Mesothelial cell of epicardium (in vitro differentiated cells): ENCODE data around the gene LOX. TPM values are rescaled to one million over a fixed set of nuclear protein-coding genes. Genes with fewer than 3 reads are reported as not detected.

Source experiments
- DNase-seq, 2 experiments: peaks; one replicate each; pipeline ENCODE4 v3.0.0; 2021; ENCODE audit warnings: low spot score in 2 of 2; ENCODE audit not compliant: unreplicated experiment in 2 of 2
- H3K27ac Mint-ChIP-seq: 2 replicates; pipeline ENCODE4 v1.8.0; 2021; ENCODE audit warnings: mixed read lengths
- H3K27me3 Mint-ChIP-seq: 2 replicates; pipeline ENCODE4 v1.8.0; 2021; ENCODE audit warnings: low read depth, mixed read lengths
- H3K36me3 Mint-ChIP-seq: 2 replicates; pipeline ENCODE4 v1.8.0; 2021; ENCODE audit warnings: mixed read lengths
- H3K4me1 Mint-ChIP-seq: 2 replicates; pipeline ENCODE4 v1.8.0; 2021; ENCODE audit warnings: mixed read lengths
- H3K4me3 Mint-ChIP-seq: 2 replicates; pipeline ENCODE4 v1.8.0; 2021; ENCODE audit warnings: mild to moderate bottlenecking, moderate library complexity, mixed read lengths
- H3K9me3 Mint-ChIP-seq: 2 replicates; pipeline ENCODE4 v1.8.0; 2021; ENCODE audit warnings: mixed read lengths
- total RNA-seq: library from RNA; stranded (reverse); gene quantifications from 3 replicates; pipeline ENCODE4 v1.2.1, GENCODE V29; 2021
- TF ChIP-seq, protein P1 (sequence below): fragments of 200-600 bp; sonication (generic); IDR thresholded peaks from one replicate; pipeline ENCODE4 v1.5.0; 2021; ENCODE audit warnings: antibody characterized with exemption; ENCODE audit not compliant: unreplicated experiment

The LOX gene
- total RNA-seq, 1 donor from 2014 or later = 16.9 TPM

DNA sequence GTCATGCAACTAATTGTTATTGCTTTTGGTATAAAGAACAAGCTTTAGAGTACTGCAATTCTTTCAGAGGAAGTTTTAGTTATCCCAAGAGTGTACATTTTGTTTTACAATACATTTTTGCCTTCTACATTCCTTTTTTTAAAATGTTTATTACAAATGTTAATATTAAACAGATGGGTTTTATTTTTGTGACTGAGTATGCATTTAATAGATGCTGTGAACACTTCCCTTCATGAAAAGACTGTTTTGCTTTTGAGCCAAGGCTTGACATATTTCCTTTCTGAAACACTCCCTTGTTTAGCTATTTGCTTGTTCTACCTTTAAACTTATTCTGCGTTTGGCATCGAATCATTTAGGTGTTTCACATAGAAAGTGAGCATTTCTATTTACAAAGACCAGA is 36.4 kb upstream of the LOX start:
- Mint-ChIP-seq H3K4me3 (no peak overlapping the region), H3K27me3 (peaks cover 31% of the 10 kb centered on the region), H3K27ac (no peak overlapping the region), H3K36me3 (no peaks in the 10 kb centered on the region), H3K4me1 (peaks cover 9% of the 10 kb centered on the region), H3K9me3 (no peaks in the 10 kb centered on the region)
- DNase-seq = no peak
- TF ChIP-seq, protein P1, sequence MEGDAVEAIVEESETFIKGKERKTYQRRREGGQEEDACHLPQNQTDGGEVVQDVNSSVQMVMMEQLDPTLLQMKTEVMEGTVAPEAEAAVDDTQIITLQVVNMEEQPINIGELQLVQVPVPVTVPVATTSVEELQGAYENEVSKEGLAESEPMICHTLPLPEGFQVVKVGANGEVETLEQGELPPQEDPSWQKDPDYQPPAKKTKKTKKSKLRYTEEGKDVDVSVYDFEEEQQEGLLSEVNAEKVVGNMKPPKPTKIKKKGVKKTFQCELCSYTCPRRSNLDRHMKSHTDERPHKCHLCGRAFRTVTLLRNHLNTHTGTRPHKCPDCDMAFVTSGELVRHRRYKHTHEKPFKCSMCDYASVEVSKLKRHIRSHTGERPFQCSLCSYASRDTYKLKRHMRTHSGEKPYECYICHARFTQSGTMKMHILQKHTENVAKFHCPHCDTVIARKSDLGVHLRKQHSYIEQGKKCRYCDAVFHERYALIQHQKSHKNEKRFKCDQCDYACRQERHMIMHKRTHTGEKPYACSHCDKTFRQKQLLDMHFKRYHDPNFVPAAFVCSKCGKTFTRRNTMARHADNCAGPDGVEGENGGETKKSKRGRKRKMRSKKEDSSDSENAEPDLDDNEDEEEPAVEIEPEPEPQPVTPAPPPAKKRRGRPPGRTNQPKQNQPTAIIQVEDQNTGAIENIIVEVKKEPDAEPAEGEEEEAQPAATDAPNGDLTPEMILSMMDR = no peak

DNA sequence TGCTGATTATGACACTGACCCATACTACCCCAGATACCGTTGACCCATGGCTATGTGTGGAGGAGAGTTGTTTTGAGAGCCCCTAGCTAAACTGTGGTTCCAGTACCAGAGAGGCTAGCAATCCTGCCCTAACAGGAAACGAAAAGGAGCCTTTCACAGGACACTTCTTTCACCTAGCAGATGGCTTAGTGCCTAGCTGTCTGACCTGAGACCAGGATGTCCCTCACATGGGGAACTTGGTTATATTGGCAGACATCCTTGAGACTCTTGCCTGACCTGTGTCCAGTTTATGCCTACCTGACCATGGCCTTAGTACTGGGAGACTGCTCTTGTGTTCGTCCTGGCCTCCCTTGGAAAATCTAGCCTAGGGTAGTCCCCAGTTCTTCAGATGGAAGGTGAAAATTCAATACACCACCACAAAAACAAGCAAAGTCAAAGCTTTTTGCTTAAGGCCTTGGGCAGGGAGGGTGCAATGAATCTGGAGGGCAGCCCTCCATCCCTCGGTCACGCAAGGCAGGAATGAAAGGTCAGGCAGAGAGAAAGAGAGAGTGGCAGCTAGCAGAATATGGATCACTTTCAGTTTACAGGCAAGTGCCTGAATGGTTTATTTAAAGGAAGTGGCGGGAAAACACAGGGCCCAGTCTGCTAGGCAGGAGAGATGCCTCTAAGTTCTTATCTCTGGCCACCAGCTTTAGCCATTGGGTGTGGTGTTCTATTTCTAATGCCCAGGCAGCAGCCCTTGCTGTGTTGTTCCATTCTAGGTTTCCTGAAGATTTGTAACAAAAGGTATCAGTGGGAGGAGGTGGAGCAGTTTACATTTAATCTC is 34.9 kb upstream of the LOX start:
- Mint-ChIP-seq H3K4me3 (no peak overlapping the region), H3K36me3 (no peaks in the 10 kb centered on the region), H3K9me3 (no peaks in the 10 kb centered on the region), H3K27me3 (peaks cover 36% of the 10 kb centered on the region), H3K27ac (no peak overlapping the region), H3K4me1 (peaks cover 9% of the 10 kb centered on the region)
- TF ChIP-seq, protein P1 = no peak
- no peak for DNase-seq

DNA sequence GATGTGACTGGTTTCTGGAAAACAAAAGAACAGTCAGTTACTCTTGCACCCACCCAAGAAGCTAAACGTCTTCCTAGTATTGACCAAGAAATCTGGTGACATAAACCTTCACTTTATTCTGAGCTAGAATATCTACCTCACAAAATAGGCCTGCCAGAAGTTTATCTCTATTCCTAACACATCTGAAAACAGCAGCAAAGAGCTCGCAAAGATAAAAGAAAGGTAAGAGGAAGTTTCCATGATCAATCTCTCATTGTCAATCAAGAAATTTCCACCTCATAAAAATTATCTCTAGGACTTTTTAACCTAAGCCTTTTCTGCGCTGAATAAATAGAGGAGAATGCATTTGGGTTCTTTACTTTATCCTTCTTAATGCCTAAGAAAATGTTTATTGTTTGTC is 34.0 kb upstream of the LOX start:
- DNase-seq = no peak
- Mint-ChIP-seq H3K36me3 (no peaks in the 10 kb centered on the region), H3K9me3 (no peaks in the 10 kb centered on the region), H3K27me3 (peaks cover 41% of the 10 kb centered on the region), H3K27ac (no peak overlapping the region), H3K4me1 (peaks cover 9% of the 10 kb centered on the region), H3K4me3 (no peak overlapping the region)
- TF ChIP-seq, protein P1 = no peak

DNA sequence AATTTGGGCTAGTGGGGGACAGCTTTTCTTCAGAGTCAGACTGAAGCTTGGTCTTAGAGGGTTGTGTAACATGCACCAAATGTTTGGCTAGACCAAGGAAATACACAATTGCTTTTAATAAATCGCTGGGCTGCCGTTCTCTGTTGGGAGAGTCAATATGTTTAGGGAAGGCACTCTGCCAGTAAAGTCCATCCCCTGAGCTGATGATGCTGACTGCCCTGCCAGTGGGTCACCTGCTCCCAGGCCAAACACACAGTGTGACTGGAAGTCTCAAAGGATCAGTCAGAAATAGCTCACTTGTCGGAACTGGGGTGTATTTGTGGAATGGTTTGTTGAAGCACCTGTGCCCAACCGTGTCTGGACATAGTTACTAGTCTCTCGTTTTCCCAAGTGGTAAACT is 33.4 kb upstream of the LOX start:
- Mint-ChIP-seq H3K36me3 (no peaks in the 10 kb centered on the region), H3K4me3 (no peak overlapping the region), H3K27ac (no peak overlapping the region), H3K9me3 (no peaks in the 10 kb centered on the region), H3K27me3 (peaks cover 43% of the 10 kb centered on the region), H3K4me1 (peaks cover 9% of the 10 kb centered on the region)
- no peak for DNase-seq
- TF ChIP-seq, protein P1 = no peak

DNA sequence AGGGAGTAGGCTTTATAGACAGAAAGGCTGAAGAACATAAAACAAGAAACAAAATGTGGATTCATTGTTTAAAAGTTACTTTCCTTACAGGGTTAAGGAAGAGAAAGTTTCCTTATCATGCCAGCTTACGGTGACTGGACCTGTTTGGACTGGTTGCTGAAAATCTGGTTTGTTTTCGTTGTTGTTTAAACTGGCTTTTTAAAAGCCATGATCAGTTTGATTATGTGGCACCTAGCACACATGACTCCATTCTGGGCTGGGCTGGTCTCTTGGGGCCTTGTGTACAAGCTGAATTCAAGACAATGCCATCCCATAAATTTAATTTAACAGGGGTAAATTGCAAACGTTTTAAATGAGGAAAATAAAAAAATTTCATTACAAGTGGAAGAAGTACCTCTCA is 32.9 kb upstream of the LOX start:
- Mint-ChIP-seq H3K4me3 (no peak overlapping the region), H3K9me3 (no peaks in the 10 kb centered on the region), H3K36me3 (no peaks in the 10 kb centered on the region), H3K27me3 (peaks cover 39% of the 10 kb centered on the region), H3K27ac (no peak overlapping the region), H3K4me1 (peaks cover 9% of the 10 kb centered on the region)
- TF ChIP-seq, protein P1 = no peak
- no peak for DNase-seq
